Hematopoietic multipotent progenitor cell treated with erythropoietin and hydrocortisone succinate and interleukin-3 and kit ligand, for 6 days (in vitro differentiated cells): ENCODE measurements around the gene HCN2.
A peak's percentile ranks its signal among the peaks of the same experiment; 100 is the strongest.
"Not testable (repeated sequence)": the region's sequence is repeated elsewhere in the genome, so short reads cannot be mapped to it uniquely, and the experiment has no call there.

ENCODE experiments used
- DNase-seq: peaks from one replicate; pipeline ENCODE4 v3.0.0-alpha.2; 2015

HCN2 gene

DNA sequence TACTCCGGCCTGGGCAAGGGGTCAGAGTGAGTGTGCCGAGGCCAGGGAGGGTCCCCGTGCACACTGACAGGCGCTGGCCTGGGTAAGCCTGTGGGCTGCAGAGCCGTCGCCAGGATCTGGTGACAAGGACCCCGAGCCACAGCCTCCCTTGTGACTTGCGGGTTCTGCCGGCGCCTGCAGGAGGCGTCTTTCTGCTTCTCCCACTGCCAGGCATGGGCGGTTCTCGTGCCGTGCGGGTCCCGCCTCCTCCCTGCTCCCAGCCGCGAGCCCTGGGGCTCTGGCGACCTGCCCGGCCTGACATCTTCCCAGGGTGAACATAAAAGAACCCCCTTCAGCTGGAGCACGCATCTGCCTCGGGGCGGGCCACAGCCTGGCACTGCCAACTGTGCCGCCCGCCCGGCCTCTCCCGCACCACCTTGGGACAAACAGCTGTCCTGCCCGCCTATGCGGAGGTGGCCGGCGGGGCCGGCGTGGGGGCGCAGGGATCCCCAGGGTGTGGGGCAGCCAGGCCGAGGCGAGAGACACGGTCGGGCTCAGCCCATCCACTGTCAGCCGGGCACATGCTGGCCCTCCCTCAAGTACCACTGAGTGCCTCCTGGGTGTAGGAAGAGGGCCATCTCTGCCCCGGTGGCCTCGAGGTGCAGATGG lies 1.5 kb upstream of the HCN2 start:
- DNase-seq, result peak; percentile 93

GRCh38 chr19:588741-589692 lies 664 bp upstream of the HCN2 start:
- no peak for DNase-seq

GRCh38 chr19:590396-590745 lies 690 bp downstream of the HCN2 start:
- DNase-seq, result peak; percentile 56

GRCh38 chr19:590750-591098 lies 1.0 kb downstream of the HCN2 start:
- DNase-seq, result no peak

- peak; percentile 65 for DNase-seq
Measured at GRCh38 chr19:591099-591958, 1.6 kb downstream of the HCN2 start.

DNA sequence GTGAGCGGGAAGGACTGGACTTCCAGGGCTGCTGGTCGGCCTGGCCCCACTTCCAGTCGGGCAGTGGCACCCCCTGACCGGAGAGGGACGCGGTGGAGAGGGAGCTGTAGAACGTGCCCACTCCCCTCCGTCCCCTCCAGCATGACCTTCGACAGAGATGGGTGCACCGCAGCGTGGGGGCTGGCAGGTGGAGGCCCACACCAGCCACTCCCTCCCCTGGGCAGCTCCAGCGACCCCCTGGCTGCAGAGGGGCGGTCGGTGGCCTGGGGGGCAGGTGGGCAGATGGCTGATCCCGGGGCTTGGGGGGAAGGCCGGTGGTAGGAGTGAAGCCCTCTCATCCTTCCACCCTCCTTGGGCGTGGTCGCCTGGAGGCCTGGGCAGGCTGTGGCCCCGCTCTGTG lies 2.4 kb downstream of the HCN2 start:
- DNase-seq, result no peak

DNA sequence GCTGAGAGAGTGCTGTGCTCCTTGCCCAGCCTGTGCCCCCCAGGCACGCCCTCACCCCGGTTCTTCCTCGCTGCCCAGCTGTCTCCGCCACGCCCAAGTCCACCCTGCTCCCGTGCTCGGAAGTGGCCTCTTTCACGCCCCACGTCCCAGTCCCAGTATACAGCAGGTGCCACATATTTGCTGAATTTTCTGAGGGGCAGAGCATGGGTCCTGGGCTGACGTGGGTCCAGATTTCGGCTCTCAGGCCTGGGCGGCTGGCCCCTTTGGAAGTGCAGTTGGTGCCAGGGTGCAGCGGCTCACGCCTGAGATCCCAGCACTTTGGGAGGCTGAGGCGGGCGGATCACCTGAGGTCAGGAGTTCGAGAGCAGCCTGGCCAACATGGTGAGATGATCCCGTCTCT lies 3.4 kb downstream of the HCN2 start:
- no peak for DNase-seq

DNA sequence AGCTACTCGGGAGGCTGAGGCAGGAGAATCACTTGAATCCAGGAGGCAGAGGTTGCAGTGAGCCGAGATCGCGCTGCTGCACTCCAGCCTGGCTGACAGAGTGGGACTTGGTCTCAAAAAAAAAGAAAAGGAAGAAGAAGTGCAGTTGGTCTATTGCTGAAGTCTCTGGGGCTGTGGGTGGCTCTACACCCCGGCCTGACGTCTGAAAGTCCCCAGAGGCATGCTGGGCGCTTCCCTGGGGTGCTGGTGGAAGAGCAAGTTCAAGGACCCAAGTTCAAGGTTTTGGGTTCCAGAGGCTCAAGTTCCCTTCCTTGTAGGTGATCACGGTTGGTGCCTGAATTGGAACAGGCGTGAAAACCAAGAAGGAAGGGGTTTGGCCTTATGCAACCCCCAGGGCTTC lies 3.8 kb downstream of the HCN2 start:
- DNase-seq, result no peak

GRCh38 chr19:594265-594870 lies 4.7 kb downstream of the HCN2 start:
- DNase-seq, result no peak

DNA sequence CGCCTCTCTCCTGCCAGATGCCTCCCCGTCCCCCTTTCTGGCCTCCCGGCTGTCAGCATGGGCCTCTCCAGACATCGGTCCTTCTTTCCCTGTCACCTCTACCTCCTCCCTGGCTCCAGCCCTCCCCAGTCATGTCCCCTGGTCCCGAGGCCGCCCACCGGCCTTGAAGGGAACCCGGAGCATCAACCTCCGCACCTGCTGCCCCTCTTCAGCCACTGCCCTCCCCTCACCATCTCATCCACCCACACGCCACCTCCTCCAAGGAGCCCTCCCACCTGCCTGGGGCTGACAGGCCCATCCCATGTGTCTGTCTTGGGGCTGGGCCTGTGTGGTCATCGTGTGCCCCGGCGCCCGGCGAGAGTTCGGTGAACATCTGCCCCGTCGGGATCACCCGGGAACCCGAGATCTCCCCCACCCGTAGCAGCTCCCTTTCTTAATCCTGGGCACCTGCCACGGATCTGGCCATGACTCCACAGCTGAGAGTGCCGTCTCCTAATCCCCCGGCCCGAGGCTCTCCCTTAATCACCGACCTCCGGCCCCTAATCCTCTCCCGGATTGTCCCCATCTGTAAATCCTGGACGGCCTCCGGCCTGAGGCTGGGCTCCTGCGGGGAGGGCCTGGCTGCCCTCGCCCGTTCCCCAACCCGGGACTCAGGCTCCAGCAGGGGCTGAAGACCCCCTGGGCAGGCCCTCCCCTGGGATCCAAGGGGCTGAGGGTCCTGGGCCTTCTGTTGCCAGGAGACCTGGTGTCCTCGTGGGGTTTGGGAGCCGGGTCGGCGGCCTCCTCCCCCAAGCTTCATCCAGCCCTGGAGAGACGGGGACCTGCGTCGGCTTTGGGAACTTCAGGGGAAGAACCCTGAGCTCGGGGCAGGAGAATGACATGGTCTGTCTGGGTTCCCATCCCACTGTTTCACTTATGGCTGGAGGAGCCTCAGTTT lies 5.9 kb downstream of the HCN2 start:
- DNase-seq, result no peak

GRCh38 chr19:596263-596655 lies 6.6 kb downstream of the HCN2 start:
- no peak for DNase-seq

- DNase-seq, result no peak
Measured at GRCh38 chr19:597406-598315, 8.0 kb downstream of the HCN2 start.

DNA sequence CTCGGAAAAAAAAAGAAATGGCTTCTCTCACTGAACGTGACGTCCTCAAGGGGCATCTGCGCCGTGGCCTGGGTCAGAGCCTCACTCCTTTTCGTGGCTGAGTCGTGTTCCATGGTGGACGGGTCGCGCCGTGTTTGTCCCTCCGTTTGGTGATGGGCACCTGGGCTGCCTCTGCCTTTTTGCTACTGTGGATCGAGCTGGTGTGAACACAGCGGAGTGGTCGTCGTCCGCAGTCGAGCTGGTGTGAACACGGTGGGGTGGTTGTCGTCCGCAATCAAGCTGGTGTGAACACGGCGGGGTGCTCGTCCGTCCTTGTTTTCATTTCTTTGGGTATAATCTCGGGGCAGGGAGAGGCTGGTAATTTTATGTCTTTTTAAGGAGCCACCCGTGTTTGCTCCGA lies 11.6 kb downstream of the HCN2 start:
- no peak for DNase-seq

DNA sequence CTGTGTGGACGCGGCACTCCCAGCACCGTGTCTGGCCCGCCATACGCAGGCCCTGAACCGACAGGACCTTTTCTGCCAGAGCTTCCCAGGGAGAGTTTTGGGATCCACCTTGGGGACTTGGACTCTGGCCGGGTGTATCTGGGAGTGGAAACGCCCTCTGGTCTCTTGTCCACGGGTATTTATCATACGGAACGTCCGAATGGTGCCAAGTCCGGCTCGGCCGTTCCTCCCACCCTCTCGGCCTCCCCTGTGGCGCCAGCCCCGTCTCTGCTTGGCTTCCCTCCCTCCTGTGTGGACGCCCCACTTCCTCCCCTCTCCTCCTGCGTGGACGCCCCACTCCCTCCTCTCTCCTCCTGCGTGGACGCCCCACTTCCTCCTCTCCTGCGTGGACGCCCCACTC lies 12.1 kb downstream of the HCN2 start:
- DNase-seq, result no peak

DNA sequence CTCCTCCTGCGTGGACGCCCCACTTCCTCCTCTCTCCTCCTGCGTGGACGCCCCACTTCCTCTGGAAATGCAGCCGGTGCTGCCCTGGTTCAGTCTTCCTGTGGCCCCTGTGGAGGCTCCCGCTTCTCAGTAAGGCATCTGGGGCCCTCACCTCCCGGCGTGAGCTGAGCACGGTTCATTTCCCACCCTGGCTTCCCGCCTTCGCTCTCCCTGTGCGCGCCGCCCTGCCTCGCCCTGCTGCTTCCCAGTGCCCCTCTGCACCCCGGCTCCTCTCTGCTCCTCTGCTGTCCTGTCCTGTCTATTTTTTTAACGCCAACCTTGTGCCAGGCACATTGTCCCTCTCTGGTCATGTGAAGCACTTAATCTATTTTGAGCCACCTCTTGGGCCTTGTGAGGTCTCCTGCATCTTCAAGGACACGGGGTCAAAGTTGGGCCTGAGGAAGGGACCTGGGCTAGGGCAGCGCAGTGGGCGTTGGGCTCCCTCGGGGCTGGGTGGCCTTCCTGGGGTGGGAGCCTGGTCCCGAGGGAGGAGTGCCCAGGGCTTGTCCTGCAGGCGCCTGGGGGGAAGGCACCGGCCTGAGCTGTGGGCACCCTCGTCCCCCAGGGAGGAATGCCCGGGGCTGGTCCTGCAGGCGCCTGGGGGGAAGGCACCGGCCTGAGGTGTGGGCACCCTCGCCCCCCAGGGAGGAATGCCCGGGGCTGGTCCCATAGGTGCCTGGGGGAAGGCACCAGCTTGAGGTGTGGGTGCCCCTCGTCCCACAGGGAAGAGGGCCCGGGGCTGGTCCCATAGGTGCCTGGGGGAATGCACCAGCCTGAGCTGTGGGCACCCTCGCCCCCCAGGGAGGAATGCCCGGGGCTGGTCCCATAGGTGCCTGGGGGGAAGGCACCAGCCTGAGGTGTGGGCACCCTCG lies 13.0 kb downstream of the HCN2 start:
- DNase-seq, result no peak

- DNase-seq, result not testable (repeated sequence)
Measured at GRCh38 chr19:603302-603639, 13.6 kb downstream of the HCN2 start.

DNA sequence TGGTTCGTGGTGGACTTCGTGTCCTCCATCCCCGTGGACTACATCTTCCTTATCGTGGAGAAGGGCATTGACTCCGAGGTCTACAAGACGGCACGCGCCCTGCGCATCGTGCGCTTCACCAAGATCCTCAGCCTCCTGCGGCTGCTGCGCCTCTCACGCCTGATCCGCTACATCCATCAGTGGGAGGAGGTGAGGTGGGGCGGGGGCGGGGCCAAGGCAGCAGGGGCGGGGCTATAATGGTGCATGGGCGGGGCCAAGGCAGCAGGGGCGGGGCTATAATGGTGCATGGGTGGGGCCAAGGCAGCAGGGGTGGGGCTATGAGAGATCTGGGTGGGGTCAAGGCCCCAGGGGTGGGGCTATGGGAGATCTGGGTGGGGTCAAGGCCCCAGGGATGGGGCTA lies 14.1 kb downstream of the HCN2 start:
- DNase-seq, result not testable (repeated sequence)

DNA sequence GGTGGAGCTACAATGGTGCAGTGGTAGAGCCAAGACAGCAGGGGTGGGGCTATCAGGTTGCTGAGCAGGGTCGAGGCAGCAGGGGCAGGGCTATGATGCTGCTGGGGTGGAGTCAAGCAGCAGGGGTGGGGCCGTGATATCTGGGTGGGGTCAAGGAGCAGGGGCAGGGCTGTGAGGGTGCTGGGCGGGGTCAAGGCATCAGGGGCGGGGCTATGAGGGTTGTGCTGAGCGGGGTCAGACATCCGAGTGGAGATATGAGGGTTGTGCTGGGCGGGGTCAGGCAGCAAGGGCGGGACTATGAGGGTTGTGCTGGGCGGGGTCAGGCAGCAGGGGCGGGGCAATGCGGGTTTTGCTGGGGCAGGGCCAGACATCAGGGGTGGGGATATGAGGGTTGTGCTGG lies 14.7 kb downstream of the HCN2 start:
- DNase-seq, result peak; percentile 74

DNA sequence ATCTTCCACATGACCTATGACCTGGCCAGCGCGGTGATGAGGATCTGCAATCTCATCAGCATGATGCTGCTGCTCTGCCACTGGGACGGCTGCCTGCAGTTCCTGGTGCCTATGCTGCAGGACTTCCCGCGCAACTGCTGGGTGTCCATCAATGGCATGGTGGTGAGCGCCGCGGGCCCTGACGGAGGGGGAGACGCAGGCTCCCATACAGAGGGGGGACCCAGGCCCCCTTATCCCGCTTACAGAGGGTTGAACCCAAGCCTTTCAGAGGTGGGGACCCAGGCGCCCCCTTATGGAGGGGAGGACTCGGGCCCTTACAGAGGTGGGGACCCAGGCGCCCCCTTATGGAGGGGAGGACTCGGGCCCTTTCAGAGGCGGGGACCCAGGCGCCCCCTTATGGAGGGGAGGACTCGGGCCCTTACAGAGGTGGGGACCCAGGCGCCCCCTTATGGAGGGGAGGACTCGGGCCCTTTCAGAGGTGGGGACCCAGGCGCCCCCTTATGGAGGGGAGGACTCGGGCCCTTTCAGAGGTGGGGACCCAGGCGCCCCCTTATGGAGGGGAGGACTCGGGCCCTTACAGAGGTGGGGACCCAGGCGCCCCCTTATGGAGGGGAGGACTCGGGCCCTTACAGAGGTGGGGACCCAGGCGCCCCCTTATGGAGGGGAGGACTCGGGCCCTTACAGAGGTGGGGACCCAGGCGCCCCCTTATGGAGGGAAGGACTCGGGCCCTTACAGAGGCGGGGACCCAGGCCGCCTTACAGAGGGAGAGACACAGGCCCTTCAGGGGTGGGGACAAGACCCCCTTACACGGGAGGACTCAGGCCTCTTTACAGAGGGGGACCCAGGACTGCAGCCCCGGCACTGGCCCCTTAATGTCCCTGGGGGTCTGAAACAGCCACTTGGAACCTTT lies 15.6 kb downstream of the HCN2 start:
- peak; percentile 35 for DNase-seq
